HEK293T (cell line): ENCODE data around the gene RARS2.

Experiments
- CTBP1 ChIP-seq: fragments of 450-650 bp; IDR thresholded peaks from 2 replicates; pipeline ENCODE4 v1.6.1; 2016; ENCODE audit warnings: borderline replicate concordance
- ELF4 ChIP-seq: fragments of 450-650 bp; IDR thresholded peaks from 2 replicates; pipeline ENCODE4 v1.6.1; 2017; ENCODE audit warnings: antibody characterized with exemption
- FOXA1 ChIP-seq: fragments of 450-650 bp; IDR thresholded peaks from 2 replicates; pipeline ENCODE4 v1.6.1; 2016; ENCODE audit warnings: mild to moderate bottlenecking
- FOXM1 ChIP-seq: fragments of 450-650 bp; IDR thresholded peaks from 2 replicates; pipeline ENCODE4 v1.6.1; 2017; ENCODE audit warnings: mild to moderate bottlenecking, borderline replicate concordance
- LEF1 ChIP-seq: fragments of 450-650 bp; IDR thresholded peaks from 2 replicates; pipeline ENCODE4 v1.6.1; 2017; ENCODE audit warnings: mild to moderate bottlenecking, borderline replicate concordance
- NFRKB ChIP-seq: fragments of 450-650 bp; IDR thresholded peaks from 2 replicates; pipeline ENCODE4 v1.6.1; 2016; ENCODE audit warnings: mild to moderate bottlenecking, moderate library complexity
- SP1 ChIP-seq: fragments of 450-650 bp; IDR thresholded peaks from 2 replicates; pipeline ENCODE4 v1.6.1; 2017
- ZNF384 ChIP-seq: fragments of 450-650 bp; IDR thresholded peaks from 2 replicates; pipeline ENCODE4 v1.6.1; 2016

GRCh38 chr6:87538510-87539260 lies 51.1 kb downstream of the RARS2 start:
- TF ChIP-seq SP1, result no peak
- TF ChIP-seq ELF4, result no peak
- TF ChIP-seq ZNF384, result no peak
- no peak for TF ChIP-seq CTBP1
- TF ChIP-seq NFRKB, result no peak
- TF ChIP-seq FOXM1, result no peak
- TF ChIP-seq LEF1, result no peak
- no peak for TF ChIP-seq FOXA1
